GM21367 (cell line): ENCODE data around the gene KCTD17.

Source experiments
- ATAC-seq: cut with Tn5 transposase; IDR thresholded peaks from one replicate; pipeline ENCODE4 v1.9.1; 2021; ENCODE audit not compliant: unreplicated experiment

KCTD17 gene

GRCh38 chr22:37020192-37020479, 31.4 kb upstream of the KCTD17 start:
- no peak for ATAC-seq

- no peak for ATAC-seq
These were observed 30.5 kb upstream of the KCTD17 start for GRCh38 chr22:37021041-37021440.

- ATAC-seq, result no peak
These were observed 29.6 kb upstream of the KCTD17 start for GRCh38 chr22:37021710-37022482.

GRCh38 chr22:37022483-37023337, 28.8 kb upstream of the KCTD17 start:
- ATAC-seq, result no peak

- no peak for ATAC-seq
These were observed 27.7 kb upstream of the KCTD17 start for GRCh38 chr22:37023743-37024338.

GRCh38 chr22:37024339-37025157, 27.0 kb upstream of the KCTD17 start:
- no peak for ATAC-seq

- no peak for ATAC-seq
These were observed 26.0 kb upstream of the KCTD17 start for GRCh38 chr22:37025500-37026070.

GRCh38 chr22:37026325-37026724, 25.2 kb upstream of the KCTD17 start:
- ATAC-seq, result no peak

GRCh38 chr22:37027556-37027955, 24.0 kb upstream of the KCTD17 start:
- no peak for ATAC-seq

- no peak for ATAC-seq
These were observed 22.6 kb upstream of the KCTD17 start for GRCh38 chr22:37028692-37029674.

- no peak for ATAC-seq
These were observed 20.8 kb upstream of the KCTD17 start for GRCh38 chr22:37030560-37031281.

- ATAC-seq, result no peak
These were observed 19.4 kb upstream of the KCTD17 start for GRCh38 chr22:37032134-37032534.

GRCh38 chr22:37032535-37033460, 18.7 kb upstream of the KCTD17 start:
- no peak for ATAC-seq

GRCh38 chr22:37033605-37034430, 17.7 kb upstream of the KCTD17 start:
- ATAC-seq, result no peak

GRCh38 chr22:37036655-37037377, 14.7 kb upstream of the KCTD17 start:
- no peak for ATAC-seq

- ATAC-seq, result no peak
These were observed 13.9 kb upstream of the KCTD17 start for GRCh38 chr22:37037669-37038068.
